Activated T-helper 9 cell treated with anti-CD3 and anti-CD28 coated beads, Interleukin-2, amount 50 U/mL, for 16 hours (primary cell): Measurements from ENCODE around the gene SCLY.
A peak's percentile ranks its signal among the peaks of the same experiment; 100 is the strongest.
"Not testable (repeated sequence)": the region's sequence is repeated elsewhere in the genome, so short reads cannot be mapped to it uniquely, and the experiment has no call there.

Source experiments
- DNase-seq: peaks from one replicate; pipeline ENCODE4 v3.0.0-alpha.2; 2020; ENCODE audit warnings: low read depth

The SCLY gene

GRCh38 chr2:238060542-238061314, at the start of gene SCLY:
Gene SCLY (plus strand): TSS chr2:238061001. CDS start chr2:238061055, 54 bp downstream.
- peak; percentile 94 for DNase-seq

DNA sequence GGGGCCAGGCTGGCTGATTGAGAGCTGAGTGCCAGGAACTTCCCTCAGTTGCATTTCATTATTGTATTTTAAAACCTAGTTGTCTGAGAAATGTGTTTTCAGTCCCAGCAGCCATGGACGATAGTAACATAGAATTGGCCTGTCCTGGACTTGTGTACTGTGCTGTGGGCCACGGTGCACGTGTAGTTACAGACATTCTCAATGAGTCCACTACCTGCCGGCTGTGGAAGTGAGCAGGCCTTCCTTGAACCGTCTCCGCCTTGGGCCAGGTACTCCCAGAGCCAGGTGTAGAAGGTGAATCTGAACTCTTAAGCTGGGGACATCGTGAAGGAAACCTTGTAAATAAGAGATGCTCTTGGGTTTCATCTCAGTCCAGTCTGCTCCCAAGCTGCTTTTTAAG, 47.0 kb upstream of the SCLY start:
- no peak for DNase-seq

GRCh38 chr2:238015705-238016104, 45.1 kb upstream of the SCLY start:
- DNase-seq: no peak

DNA sequence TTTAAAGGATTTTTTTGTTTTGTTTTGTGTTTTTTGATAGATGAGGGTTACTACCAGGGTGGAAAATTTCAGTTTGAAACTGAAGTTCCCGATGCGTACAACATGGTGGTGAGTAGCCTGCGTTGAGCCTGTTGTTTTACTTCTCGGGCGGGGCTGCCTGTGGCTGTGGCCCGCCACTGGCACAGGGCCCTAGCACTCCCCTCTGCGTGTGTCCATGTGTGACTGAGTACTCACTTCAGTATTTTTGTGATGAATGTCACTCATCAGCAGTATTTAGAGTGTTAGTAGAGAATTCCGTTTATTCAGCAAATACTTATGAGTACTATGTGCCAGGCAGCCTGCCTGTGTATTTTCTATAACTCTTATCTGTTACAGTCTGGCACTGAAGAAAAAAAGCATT, 44.3 kb upstream of the SCLY start:
- no peak for DNase-seq

- DNase-seq: no peak
Observed at GRCh38 chr2:238019962-238020361, 40.8 kb upstream of the SCLY start.

DNA sequence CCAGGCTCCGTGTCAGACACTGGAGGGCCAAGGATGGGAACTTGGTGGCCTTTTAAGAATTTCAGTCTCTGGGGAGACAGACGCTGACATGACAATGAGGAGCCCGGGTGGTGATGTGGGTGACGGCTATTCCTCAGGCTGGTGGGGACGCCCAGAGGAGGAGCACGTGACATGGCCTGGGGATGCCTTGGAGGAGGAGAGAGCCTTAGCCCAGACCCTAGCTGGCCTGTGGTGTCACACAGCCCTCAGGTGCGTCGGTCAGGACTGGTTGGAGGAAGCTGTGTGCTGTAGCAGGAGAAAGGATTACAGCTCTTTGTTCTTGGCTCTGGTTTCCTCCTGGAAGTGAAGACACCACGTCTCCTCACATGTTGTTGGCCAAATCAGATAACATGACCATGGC, 40.0 kb upstream of the SCLY start:
- no peak for DNase-seq

DNA sequence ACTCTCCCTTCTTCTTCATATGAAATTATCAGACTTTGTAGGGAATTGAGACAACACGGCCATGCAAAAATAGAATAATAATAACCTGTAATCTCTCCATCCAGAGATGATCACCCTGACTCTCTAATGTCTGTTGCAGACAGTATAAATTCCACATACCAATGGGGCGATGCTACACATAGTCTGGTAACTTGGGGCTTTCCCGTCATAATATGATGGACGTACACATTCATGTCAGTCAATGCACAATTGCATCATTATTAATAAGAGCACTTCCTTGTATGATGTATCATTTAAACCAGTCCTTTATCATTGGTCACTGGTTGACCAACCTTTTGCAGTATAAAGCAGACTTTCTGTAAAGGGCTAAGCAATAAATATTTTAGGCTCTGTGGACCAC, 39.5 kb upstream of the SCLY start:
- no peak for DNase-seq

DNA sequence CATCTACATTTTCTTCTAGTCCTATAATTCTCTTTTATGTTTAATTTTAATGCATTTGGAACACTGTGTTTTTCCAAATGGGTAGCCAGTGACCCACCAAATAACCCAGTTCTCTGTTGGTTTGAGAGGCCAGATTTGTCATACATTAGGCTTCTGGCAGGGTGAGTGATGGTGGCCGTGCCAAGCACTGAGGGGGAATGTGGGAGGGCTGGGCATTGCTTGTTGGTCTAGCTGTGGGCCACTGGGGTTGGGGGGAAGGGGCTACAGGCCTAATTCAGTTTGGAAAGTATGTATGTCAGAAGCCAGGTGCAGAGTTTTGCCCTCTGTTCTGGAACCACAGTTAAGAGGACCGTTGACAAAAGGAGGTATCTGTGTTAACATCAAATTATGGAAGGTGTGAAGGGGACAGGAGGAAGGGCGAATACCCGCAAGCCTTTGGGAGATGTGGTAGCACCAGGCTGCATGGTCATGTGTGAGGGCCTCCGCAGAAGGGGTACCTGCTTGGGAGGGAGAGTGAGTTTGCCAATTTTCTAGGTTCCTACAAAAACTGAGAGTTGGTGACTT, 38.1 kb upstream of the SCLY start:
- DNase-seq: no peak

- no peak for DNase-seq
Observed at GRCh38 chr2:238023608-238024007, 37.2 kb upstream of the SCLY start.

- DNase-seq: no peak
Observed at GRCh38 chr2:238024986-238025385, 35.8 kb upstream of the SCLY start.

DNA sequence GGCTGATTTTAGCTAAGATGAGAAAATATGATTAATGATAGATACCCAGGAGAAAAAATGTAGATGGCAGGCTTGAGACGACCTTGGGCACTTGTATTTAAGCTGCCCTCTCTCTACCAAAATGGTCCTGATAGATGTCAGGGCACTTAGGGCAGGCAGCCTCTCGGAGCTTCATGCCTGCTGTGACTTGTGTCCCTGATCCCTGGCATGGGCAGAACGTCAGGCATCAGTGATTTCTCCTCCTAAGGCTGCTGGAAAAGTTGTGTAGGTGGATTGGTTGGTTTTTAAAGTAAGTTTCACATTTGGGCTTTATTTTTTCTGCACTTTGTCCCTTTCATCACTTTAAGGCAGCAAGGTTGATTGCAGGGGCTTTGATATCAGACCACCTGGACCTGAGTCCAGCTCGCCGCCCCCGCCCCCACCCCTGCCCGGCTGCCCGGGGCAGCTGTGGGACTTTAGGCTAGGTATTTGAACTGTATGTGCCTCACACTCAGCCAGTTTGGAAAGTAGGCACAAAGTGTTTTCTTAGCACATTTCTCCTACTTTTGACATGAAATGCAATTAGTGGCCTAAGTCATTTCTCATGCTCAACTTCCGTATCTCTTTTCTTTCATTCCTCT, 35.0 kb upstream of the SCLY start:
- no peak for DNase-seq

- no peak for DNase-seq
Observed at GRCh38 chr2:238027058-238027457, 33.7 kb upstream of the SCLY start.

GRCh38 chr2:238027591-238028415, 33.0 kb upstream of the SCLY start:
- DNase-seq: no peak

- no peak for DNase-seq
Observed at GRCh38 chr2:238029853-238030252, 30.9 kb upstream of the SCLY start.

- DNase-seq: no peak
Observed at GRCh38 chr2:238030422-238031155, 30.2 kb upstream of the SCLY start.

DNA sequence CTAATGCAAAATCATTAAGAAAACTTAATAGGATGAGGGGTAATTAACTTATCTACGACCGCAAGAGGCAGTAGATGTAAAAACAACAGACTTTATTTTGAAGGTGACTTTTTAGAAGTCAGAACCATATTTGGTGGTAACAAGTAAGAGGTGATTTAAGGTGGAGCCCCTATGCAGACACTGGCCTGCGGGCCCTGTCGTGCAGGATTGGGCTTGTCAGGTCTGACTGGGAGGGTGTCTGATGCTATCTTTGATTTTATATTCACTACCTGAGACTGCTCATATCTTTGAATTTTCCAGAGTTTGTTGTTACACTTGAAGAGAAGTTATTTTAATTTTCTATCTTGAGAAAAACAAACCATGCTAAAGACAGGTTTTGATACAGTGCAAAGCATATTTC, 29.1 kb upstream of the SCLY start:
- DNase-seq: no peak

- no peak for DNase-seq
Observed at GRCh38 chr2:238032755-238033337, 28.0 kb upstream of the SCLY start.

DNA sequence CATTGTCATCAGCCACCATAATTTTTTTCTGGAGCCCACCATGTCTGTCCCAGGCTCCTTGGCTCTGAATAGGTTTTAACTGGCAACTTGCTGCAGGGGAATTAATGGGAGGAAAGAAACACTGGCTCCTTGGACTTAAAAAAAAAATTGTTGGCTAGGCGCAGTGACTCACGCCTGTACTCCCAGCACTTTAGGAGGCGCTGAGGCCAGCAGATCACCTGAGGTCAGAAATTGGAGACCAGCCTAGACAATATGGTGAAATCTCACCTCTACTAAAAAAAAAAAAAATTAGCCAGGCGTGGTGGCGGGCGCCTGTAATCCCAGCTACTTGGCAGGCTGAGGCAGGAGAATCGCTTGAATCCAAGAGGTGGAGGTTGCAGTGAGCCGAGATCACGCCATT, 26.8 kb upstream of the SCLY start:
- DNase-seq: not testable (repeated sequence)

DNA sequence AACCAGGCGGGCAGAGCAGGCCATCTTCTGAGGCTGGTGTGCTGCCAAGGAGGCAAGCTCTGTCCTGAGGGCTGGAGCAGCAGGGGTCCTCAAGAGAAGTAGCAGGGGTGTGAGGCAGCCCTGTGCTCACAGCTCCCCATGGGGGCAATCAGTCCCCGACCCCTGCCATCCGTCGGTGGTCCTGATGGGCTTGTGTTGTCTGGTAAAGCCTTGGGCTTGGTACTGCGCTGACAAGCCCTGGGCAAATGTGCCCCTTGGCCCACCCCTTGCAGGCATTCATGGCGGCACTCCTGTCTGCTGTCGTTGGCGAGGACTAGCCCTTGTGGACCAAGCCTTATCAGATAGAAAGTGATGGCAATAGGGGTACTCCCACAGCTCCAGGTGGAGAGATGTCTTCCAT, 22.6 kb upstream of the SCLY start:
- no peak for DNase-seq

DNA sequence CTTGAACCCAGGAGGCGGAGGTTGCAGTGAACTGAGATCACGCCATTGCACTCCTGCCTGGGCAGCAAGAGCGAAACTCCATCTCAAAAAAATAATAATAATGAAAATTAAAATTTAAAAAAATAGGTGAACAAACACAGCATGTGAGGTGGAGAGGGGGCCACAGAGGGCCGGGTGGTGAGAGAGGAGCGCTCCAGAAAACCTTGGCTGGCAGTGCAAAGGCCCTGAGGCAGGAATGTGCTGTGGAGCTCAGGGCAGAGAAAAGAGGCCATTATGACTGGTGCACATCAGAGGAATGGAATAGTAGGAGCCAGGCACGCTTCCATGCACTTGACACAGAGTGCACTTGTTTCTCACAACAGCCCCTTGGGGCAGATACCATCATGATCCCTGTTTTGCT, 21.6 kb upstream of the SCLY start:
- no peak for DNase-seq

GRCh38 chr2:238039985-238040384, 20.8 kb upstream of the SCLY start:
- no peak for DNase-seq

GRCh38 chr2:238040918-238041317, 19.9 kb upstream of the SCLY start:
- DNase-seq: no peak
